ENCODE results near the gene COPZ2.

COPZ2 gene

GRCh38 chr17:48056246-48056745 lies 18.7 kb upstream of the COPZ2 start:
- peaks cover 57% of the 10 kb centered on the region for H3K4me1 ChIP-seq (ENCODE audit: control insufficient read depth, insufficient read depth, low read length, unreplicated experiment)

GRCh38 chr17:48055531-48056245 lies 18.1 kb upstream of the COPZ2 start:
- H3K79me2 ChIP-seq (ENCODE audit: control insufficient read depth, insufficient read depth, low read length, unreplicated experiment), result peaks cover 57% of the 10 kb centered on the region
- peak overlapping the region; percentile 57 for H3K27ac ChIP-seq (ENCODE audit: low read depth, low read length)
- no peak overlapping the region for H2AFZ ChIP-seq (ENCODE audit: low read length, unreplicated experiment)
- peaks cover 27% of the 10 kb centered on the region; the same call in 1 of the 2 replicates for H3K36me3 ChIP-seq (ENCODE audit: insufficient read depth, low read length)
- peak overlapping the region; percentile 89; the same call in 1 of the 2 replicates for H3K4me3 ChIP-seq (ENCODE audit: low read depth, low read length)
- H3K4me1 ChIP-seq (ENCODE audit: control insufficient read depth, insufficient read depth, low read length, unreplicated experiment), result peaks cover 61% of the 10 kb centered on the region
- H3K27me3 ChIP-seq (ENCODE audit: insufficient read depth, low read length), result no peaks in the 10 kb centered on the region

More at GRCh38 chr17:48056246-48056745, 18.7 kb upstream of the COPZ2 start:
- Histone ChIP-seq H3K79me2 (ENCODE audit: control insufficient read depth, insufficient read depth, low read length, unreplicated experiment) (peaks cover 51% of the 10 kb centered on the region), H2AFZ (ENCODE audit: low read length, unreplicated experiment) (no peak overlapping the region), H3K27ac (ENCODE audit: low read depth, low read length) (peak overlapping the region; percentile 57), H3K4me3 (ENCODE audit: low read depth, low read length) (no peak overlapping the region), H3K36me3 (ENCODE audit: insufficient read depth, low read length) (peaks cover 24% of the 10 kb centered on the region; the same call in 1 of the 2 replicates), H3K27me3 (ENCODE audit: insufficient read depth, low read length) (no peaks in the 10 kb centered on the region)

- Histone ChIP-seq H3K27ac (ENCODE audit: low read depth, low read length) (peak overlapping the region; percentile 86; the same call in 1 of the 2 replicates), H3K79me2 (ENCODE audit: control insufficient read depth, insufficient read depth, low read length, unreplicated experiment) (peaks cover 67% of the 10 kb centered on the region), H3K27me3 (ENCODE audit: insufficient read depth, low read length) (no peaks in the 10 kb centered on the region), H3K36me3 (ENCODE audit: insufficient read depth, low read length) (peaks cover 25% of the 10 kb centered on the region; the same call in 1 of the 2 replicates), H3K4me1 (ENCODE audit: control insufficient read depth, insufficient read depth, low read length, unreplicated experiment) (peaks cover 57% of the 10 kb centered on the region), H2AFZ (ENCODE audit: low read length, unreplicated experiment) (no peak overlapping the region), H3K4me3 (ENCODE audit: low read depth, low read length) (peak overlapping the region; percentile 89)
Observed at GRCh38 chr17:48054238-48055185, 16.9 kb upstream of the COPZ2 start.

GRCh38 chr17:48053758-48054237 lies 16.2 kb upstream of the COPZ2 start:
- peaks cover 70% of the 10 kb centered on the region for H3K79me2 ChIP-seq (ENCODE audit: control insufficient read depth, insufficient read depth, low read length, unreplicated experiment)

GRCh38 chr17:48052956-48053757 lies 15.6 kb upstream of the COPZ2 start:
- H3K79me2 ChIP-seq (ENCODE audit: control insufficient read depth, insufficient read depth, low read length, unreplicated experiment), result peaks cover 72% of the 10 kb centered on the region
- peak overlapping the region; percentile 89 for H3K4me3 ChIP-seq (ENCODE audit: low read depth, low read length)
- H3K36me3 ChIP-seq (ENCODE audit: insufficient read depth, low read length), result peaks cover 18% of the 10 kb centered on the region; the same call in 1 of the 2 replicates
- H3K4me1 ChIP-seq (ENCODE audit: control insufficient read depth, insufficient read depth, low read length, unreplicated experiment), result peaks cover 57% of the 10 kb centered on the region
- H2AFZ ChIP-seq (ENCODE audit: low read length, unreplicated experiment), result no peak overlapping the region
- H3K27ac ChIP-seq (ENCODE audit: low read depth, low read length), result peak overlapping the region; percentile 86
- no peaks in the 10 kb centered on the region for H3K27me3 ChIP-seq (ENCODE audit: insufficient read depth, low read length)

More at GRCh38 chr17:48053758-48054237, 16.2 kb upstream of the COPZ2 start:
- Histone ChIP-seq H3K4me1 (ENCODE audit: control insufficient read depth, insufficient read depth, low read length, unreplicated experiment) (peaks cover 57% of the 10 kb centered on the region), H3K27ac (ENCODE audit: low read depth, low read length) (peak overlapping the region; percentile 86), H3K36me3 (ENCODE audit: insufficient read depth, low read length) (peaks cover 20% of the 10 kb centered on the region; the same call in 1 of the 2 replicates), H3K4me3 (ENCODE audit: low read depth, low read length) (peak overlapping the region; percentile 89), H3K27me3 (ENCODE audit: insufficient read depth, low read length) (no peaks in the 10 kb centered on the region), H2AFZ (ENCODE audit: low read length, unreplicated experiment) (no peak overlapping the region)

- peaks cover 58% of the 10 kb centered on the region for H3K4me1 ChIP-seq (ENCODE audit: control insufficient read depth, insufficient read depth, low read length, unreplicated experiment)
- H3K36me3 ChIP-seq (ENCODE audit: insufficient read depth, low read length), result peaks cover 7% of the 10 kb centered on the region; the same call in 1 of the 2 replicates
- H3K4me3 ChIP-seq (ENCODE audit: low read depth, low read length), result peak overlapping the region; percentile 89
- H3K27me3 ChIP-seq (ENCODE audit: insufficient read depth, low read length), result no peaks in the 10 kb centered on the region
- peaks cover 79% of the 10 kb centered on the region for H3K79me2 ChIP-seq (ENCODE audit: control insufficient read depth, insufficient read depth, low read length, unreplicated experiment)
- H2AFZ ChIP-seq (ENCODE audit: low read length, unreplicated experiment), result no peak overlapping the region
- peak overlapping the region; percentile 86 for H3K27ac ChIP-seq (ENCODE audit: low read depth, low read length)
Observed at GRCh38 chr17:48051706-48052486, 14.3 kb upstream of the COPZ2 start.

GRCh38 chr17:48051283-48051682 lies 13.7 kb upstream of the COPZ2 start:
- peaks cover 62% of the 10 kb centered on the region for H3K4me1 ChIP-seq (ENCODE audit: control insufficient read depth, insufficient read depth, low read length, unreplicated experiment)
- H3K36me3 ChIP-seq (ENCODE audit: insufficient read depth, low read length), result peaks cover 7% of the 10 kb centered on the region; the same call in 1 of the 2 replicates
- no peak overlapping the region for H2AFZ ChIP-seq (ENCODE audit: low read length, unreplicated experiment)
- H3K27me3 ChIP-seq (ENCODE audit: insufficient read depth, low read length), result no peaks in the 10 kb centered on the region
- peaks cover 83% of the 10 kb centered on the region for H3K79me2 ChIP-seq (ENCODE audit: control insufficient read depth, insufficient read depth, low read length, unreplicated experiment)
- H3K27ac ChIP-seq (ENCODE audit: low read depth, low read length), result peak overlapping the region; percentile 86
- H3K4me3 ChIP-seq (ENCODE audit: low read depth, low read length), result peak overlapping the region; percentile 89

GRCh38 chr17:48048384-48049126 lies 11.0 kb upstream of the COPZ2 start:
- Histone ChIP-seq H3K4me3 (ENCODE audit: low read depth, low read length) (peak overlapping the region; percentile 89), H3K36me3 (ENCODE audit: insufficient read depth, low read length) (peaks cover 7% of the 10 kb centered on the region; the same call in 1 of the 2 replicates), H3K4me1 (ENCODE audit: control insufficient read depth, insufficient read depth, low read length, unreplicated experiment) (peaks cover 54% of the 10 kb centered on the region), H3K27me3 (ENCODE audit: insufficient read depth, low read length) (no peaks in the 10 kb centered on the region), H3K79me2 (ENCODE audit: control insufficient read depth, insufficient read depth, low read length, unreplicated experiment) (peaks cover 65% of the 10 kb centered on the region), H2AFZ (ENCODE audit: low read length, unreplicated experiment) (no peak overlapping the region), H3K27ac (ENCODE audit: low read depth, low read length) (peak overlapping the region; percentile 86)

All from ACC112 (cell line).